Keratinocyte (primary cell): Measurements from ENCODE around the gene TMEM237.

Experiments
- CTCF ChIP-seq, 3 experiments: IDR thresholded peaks in 1 of 3; conservative IDR thresholded peaks in 1 of 3; optimal IDR thresholded peaks in 1 of 3; 2 replicates in 2 of 3; 3 replicates in 1 of 3; pipeline versions ENCODE3 to v1.5.1; 2011; ENCODE audit warnings: low read length in 3 of 3, mild to moderate bottlenecking in 3 of 3, moderate library complexity in 2 of 3, control low read depth in 1 of 3, inconsistent platforms in 1 of 3; ENCODE audit not compliant: insufficient read depth in 2 of 3; ENCODE audit errors: extremely low read depth in 1 of 3
- EZH2 ChIP-seq: IDR thresholded peaks from one replicate; pipeline ENCODE4 v1.6.1; 2012; ENCODE audit warnings: inconsistent platforms, mild to moderate bottlenecking, low read length, moderate library complexity

- TF ChIP-seq CTCF (optimal IDR thresholded peaks at IDR 0.05 in 1 of 3, IDR thresholded peaks at IDR 0.05 in 1 of 3, conservative IDR thresholded peaks at IDR 0.05 in 1 of 3; ENCODE audit: extremely low read depth in 1 of 3, insufficient read depth in 2 of 3, low read length in 3 of 3) (no peak), EZH2 (no peak)
Observed at GRCh38 chr2:201639205-201639604, 4.1 kb downstream of the TMEM237 start.
